Keratinocyte (primary cell): Measurements from ENCODE around the gene ETFB. TPM values are rescaled to one million over a fixed set of nuclear protein-coding genes. Genes with fewer than 3 reads are reported as not detected.

Experiments used
- DNase-seq: peaks from one replicate; pipeline ENCODE4 v3.0.0-alpha.2; 2011; ENCODE audit warnings: low read depth, missing footprints, low spot score
- FAIRE-seq: peaks from 2 replicates; lab custom pipeline; 2011; peaks lifted over from hg19 to GRCh38; lab: Jason Lieb, UNC
- H2AFZ ChIP-seq: 2 replicates; pipeline ENCODE4 v1.6.0; 2012; ENCODE audit warnings: low read length, control low read depth, inconsistent platforms; ENCODE audit not compliant: control insufficient read depth
- H3K27ac ChIP-seq: 2 replicates; pipeline ENCODE4 v1.5.1; 2011; ENCODE audit warnings: low read length; ENCODE audit not compliant: control insufficient read depth, insufficient read depth
- H3K27me3 ChIP-seq: 3 replicates; pipeline ENCODE4 v1.6.0; 2011; ENCODE audit warnings: low read length; ENCODE audit not compliant: control insufficient read depth, insufficient read depth; ENCODE audit errors: extremely low read depth
- H3K36me3 ChIP-seq, 2 experiments: 2 replicates in 1 of 2; 3 replicates in 1 of 2; pipeline ENCODE4 v1.5.1; 2011; ENCODE audit warnings: low read length in 2 of 2, mild to moderate bottlenecking in 1 of 2; ENCODE audit not compliant: control insufficient read depth in 2 of 2, insufficient read depth in 2 of 2; ENCODE audit errors: extremely low read depth in 1 of 2
- H3K4me1 ChIP-seq: 3 replicates; pipeline ENCODE4 v1.5.1; 2011; ENCODE audit warnings: low read length; ENCODE audit not compliant: control insufficient read depth, insufficient read depth; ENCODE audit errors: extremely low read depth
- H3K4me2 ChIP-seq: 3 replicates; pipeline ENCODE4 v1.6.0; 2011; ENCODE audit warnings: low read depth, low read length; ENCODE audit not compliant: control insufficient read depth, insufficient read depth; ENCODE audit errors: extremely low read depth
- H3K4me3 ChIP-seq, 3 experiments: fragments of 200-600 bp in 1 of 3; sonication (generic) in 1 of 3; 2 replicates in 2 of 3; 3 replicates in 1 of 3; pipeline ENCODE4 v1.5.1; 2011 to 2016; ENCODE audit warnings: low read length in 3 of 3, mild to moderate bottlenecking in 3 of 3, control low read depth in 2 of 3, inconsistent platforms in 1 of 3, low read depth in 1 of 3, mixed read lengths in 1 of 3, mixed run types in 1 of 3, moderate library complexity in 1 of 3; ENCODE audit not compliant: control insufficient read depth in 2 of 3, insufficient read depth in 2 of 3; ENCODE audit errors: extremely low read depth in 1 of 3
- H3K79me2 ChIP-seq: 2 replicates; pipeline ENCODE4 v1.6.0; 2012; ENCODE audit warnings: low read length; ENCODE audit not compliant: control insufficient read depth, insufficient read depth
- H3K9ac ChIP-seq: 3 replicates; pipeline ENCODE4 v1.6.0; 2011; ENCODE audit warnings: low read length; ENCODE audit not compliant: control insufficient read depth, insufficient read depth; ENCODE audit errors: extremely low read depth
- H3K9me1 ChIP-seq: 3 replicates; pipeline ENCODE4 v1.6.0; 2011; ENCODE audit warnings: low read length; ENCODE audit not compliant: control insufficient read depth, insufficient read depth; ENCODE audit errors: extremely low read depth
- H3K9me3 ChIP-seq: 2 replicates; pipeline ENCODE4 v1.5.1; 2012; ENCODE audit warnings: low read depth, low read length; ENCODE audit not compliant: control insufficient read depth
- H4K20me1 ChIP-seq: 3 replicates; pipeline ENCODE4 v1.6.0; 2011; ENCODE audit warnings: low read length; ENCODE audit not compliant: control insufficient read depth, insufficient read depth; ENCODE audit errors: extremely low read depth
- CTCF ChIP-seq, 3 experiments: IDR thresholded peaks in 1 of 3; conservative IDR thresholded peaks in 1 of 3; optimal IDR thresholded peaks in 1 of 3; 2 replicates in 2 of 3; 3 replicates in 1 of 3; pipeline versions ENCODE3 to v1.5.1; 2011; ENCODE audit warnings: low read length in 3 of 3, mild to moderate bottlenecking in 3 of 3, moderate library complexity in 2 of 3, control low read depth in 1 of 3, inconsistent platforms in 1 of 3; ENCODE audit not compliant: insufficient read depth in 2 of 3; ENCODE audit errors: extremely low read depth in 1 of 3
- EZH2 ChIP-seq: IDR thresholded peaks from one replicate; pipeline ENCODE4 v1.6.1; 2012; ENCODE audit warnings: inconsistent platforms, mild to moderate bottlenecking, low read length, moderate library complexity
- dilution Hi-C: fragments of 300-500 bp; cut with MboI; formaldehyde crosslinking; loops from one replicate; pipeline ENCODE4 v1.7.0; 2020; ENCODE audit warnings: low sequenced_read_pairs; ENCODE audit not compliant: extremely low pct_ligation_motif_present
- polyA plus RNA-seq, 5 experiments: library from polyadenylated mRNA; depleted of rRNA in 3 of 5; stranded (reverse) in 3 of 5; stranded (forward) in 1 of 5; unstranded in 1 of 5; fragments of >200 nt; gene quantifications; 1 replicate in 1 of 5; 2 replicates in 3 of 5; 3 replicates in 1 of 5; pipeline versions ENCODE4 v1.2.1 to v1.2.3, GENCODE V29; 2011 to 2012; ENCODE audit warnings: missing spikeins in 2 of 5, low read depth in 1 of 5, low replicate concordance in 1 of 5

ETFB gene
- polyA plus RNA-seq, 1 donor (not counting 4 experiments of a cell fraction or from before 2014, with no cell fraction given), result 95.2 TPM

- Histone ChIP-seq H3K79me2 (no peaks in the 10 kb centered on the region), H2AFZ (no peak overlapping the region), H3K4me1 (peaks cover 7% of the 10 kb centered on the region), H3K9me1 (no peaks in the 10 kb centered on the region), H3K9ac (no peak overlapping the region), H3K27me3 (no peaks in the 10 kb centered on the region), H3K27ac (no peak overlapping the region), H3K36me3 (peaks cover 0 to 6% of the 10 kb centered on the region in 2 experiments), H3K4me2 (no peak overlapping the region), H4K20me1 (no peaks in the 10 kb centered on the region), H3K9me3 (no peaks in the 10 kb centered on the region), H3K4me3 (no peak overlapping the region)
- dilution Hi-C loops, result no loop called here
- no peak for TF ChIP-seq EZH2
- no peak for TF ChIP-seq CTCF (optimal IDR thresholded peaks at IDR 0.05 in 1 of 3, IDR thresholded peaks at IDR 0.05 in 1 of 3, conservative IDR thresholded peaks at IDR 0.05 in 1 of 3; ENCODE audit: extremely low read depth in 1 of 3, insufficient read depth in 2 of 3, low read length in 3 of 3)
- DNase-seq, result no peak
- no peak for FAIRE-seq
Measured at GRCh38 chr19:51354742-51355148, 11.4 kb downstream of the ETFB start.

- Histone ChIP-seq H3K9me1 (no peaks in the 10 kb centered on the region), H3K4me3 (no peak overlapping the region), H3K27me3 (no peaks in the 10 kb centered on the region), H3K9ac (no peak overlapping the region), H2AFZ (no peak overlapping the region), H3K9me3 (no peaks in the 10 kb centered on the region), H3K36me3 (peaks cover 0 to 8% of the 10 kb centered on the region in 2 experiments), H3K79me2 (no peaks in the 10 kb centered on the region), H4K20me1 (no peaks in the 10 kb centered on the region), H3K4me2 (no peak overlapping the region), H3K27ac (no peak overlapping the region), H3K4me1 (peaks cover 2% of the 10 kb centered on the region)
- dilution Hi-C loops, result no loop called here
- TF ChIP-seq EZH2 (no peak), CTCF (optimal IDR thresholded peaks at IDR 0.05 in 1 of 3, IDR thresholded peaks at IDR 0.05 in 1 of 3, conservative IDR thresholded peaks at IDR 0.05 in 1 of 3; ENCODE audit: extremely low read depth in 1 of 3, insufficient read depth in 2 of 3, low read length in 3 of 3) (no peak)
- DNase-seq, result no peak
- no peak for FAIRE-seq
Measured at GRCh38 chr19:51354103-51354741, 12.0 kb downstream of the ETFB start.
